ENCODE measurements around the gene NCEH1. TPM values are rescaled to one million over a fixed set of nuclear protein-coding genes. Genes with fewer than 3 reads are reported as not detected.

NCEH1 gene
- total and polyA plus RNA-seq, 2 experiments from 2014 or later: 3.2 to 8.0 TPM

DNA sequence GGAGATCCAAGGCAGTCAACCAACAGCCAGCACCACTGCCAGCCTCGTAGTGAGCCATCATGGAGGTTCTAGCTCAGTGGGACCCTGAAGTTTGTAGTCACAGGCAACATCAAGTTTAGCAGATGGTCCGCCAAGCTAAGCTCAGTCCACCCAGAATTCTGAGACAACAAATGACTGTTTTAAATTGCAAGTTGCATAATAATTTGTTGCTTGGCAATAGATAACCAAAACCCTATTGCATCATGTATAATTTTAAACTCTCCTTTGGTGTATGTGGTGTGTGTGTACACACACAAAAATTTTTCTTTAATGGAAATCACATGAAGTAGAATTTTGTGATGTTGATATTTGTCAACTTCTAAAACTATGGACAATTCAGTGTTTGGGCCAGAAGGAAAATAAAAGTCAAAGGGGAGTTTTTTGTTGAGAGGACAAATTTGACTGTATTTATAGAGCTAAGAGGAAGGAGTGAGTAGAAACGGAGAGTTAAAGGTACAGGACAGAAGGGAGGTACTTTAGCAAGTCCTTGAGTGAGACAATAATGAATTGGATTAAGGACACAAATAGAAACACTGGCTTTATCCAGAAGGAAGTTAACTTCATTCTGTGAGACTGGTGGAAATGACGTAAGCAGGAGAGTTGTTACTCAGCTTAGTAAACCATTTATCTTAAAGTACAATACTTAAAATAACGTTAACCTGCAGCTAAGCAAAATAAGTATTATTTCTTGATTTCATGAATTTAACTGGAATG lies 83.6 kb downstream of the NCEH1 start:
- no peaks in the 10 kb centered on the region for H3K9me3 ChIP-seq (ENCODE audit: low read depth)
- no peaks in the 10 kb centered on the region for H3K4me1 ChIP-seq (ENCODE audit: low read depth)
- peak in 1 of 2 donors; percentile 80 for DNase-seq (ENCODE audit: low read depth in 1 of 2, low spot score in 1 of 2)
- no peak overlapping the region for H3K4me3 ChIP-seq
- H3K36me3 ChIP-seq: no peaks in the 10 kb centered on the region
- no peak overlapping the region for H3K27ac ChIP-seq
- no peaks in the 10 kb centered on the region for H3K27me3 ChIP-seq
- TF ChIP-seq, protein P1, sequence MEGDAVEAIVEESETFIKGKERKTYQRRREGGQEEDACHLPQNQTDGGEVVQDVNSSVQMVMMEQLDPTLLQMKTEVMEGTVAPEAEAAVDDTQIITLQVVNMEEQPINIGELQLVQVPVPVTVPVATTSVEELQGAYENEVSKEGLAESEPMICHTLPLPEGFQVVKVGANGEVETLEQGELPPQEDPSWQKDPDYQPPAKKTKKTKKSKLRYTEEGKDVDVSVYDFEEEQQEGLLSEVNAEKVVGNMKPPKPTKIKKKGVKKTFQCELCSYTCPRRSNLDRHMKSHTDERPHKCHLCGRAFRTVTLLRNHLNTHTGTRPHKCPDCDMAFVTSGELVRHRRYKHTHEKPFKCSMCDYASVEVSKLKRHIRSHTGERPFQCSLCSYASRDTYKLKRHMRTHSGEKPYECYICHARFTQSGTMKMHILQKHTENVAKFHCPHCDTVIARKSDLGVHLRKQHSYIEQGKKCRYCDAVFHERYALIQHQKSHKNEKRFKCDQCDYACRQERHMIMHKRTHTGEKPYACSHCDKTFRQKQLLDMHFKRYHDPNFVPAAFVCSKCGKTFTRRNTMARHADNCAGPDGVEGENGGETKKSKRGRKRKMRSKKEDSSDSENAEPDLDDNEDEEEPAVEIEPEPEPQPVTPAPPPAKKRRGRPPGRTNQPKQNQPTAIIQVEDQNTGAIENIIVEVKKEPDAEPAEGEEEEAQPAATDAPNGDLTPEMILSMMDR (IDR thresholded peaks at IDR 0.05; ENCODE audit: low read depth, low read length): no peak

DNA sequence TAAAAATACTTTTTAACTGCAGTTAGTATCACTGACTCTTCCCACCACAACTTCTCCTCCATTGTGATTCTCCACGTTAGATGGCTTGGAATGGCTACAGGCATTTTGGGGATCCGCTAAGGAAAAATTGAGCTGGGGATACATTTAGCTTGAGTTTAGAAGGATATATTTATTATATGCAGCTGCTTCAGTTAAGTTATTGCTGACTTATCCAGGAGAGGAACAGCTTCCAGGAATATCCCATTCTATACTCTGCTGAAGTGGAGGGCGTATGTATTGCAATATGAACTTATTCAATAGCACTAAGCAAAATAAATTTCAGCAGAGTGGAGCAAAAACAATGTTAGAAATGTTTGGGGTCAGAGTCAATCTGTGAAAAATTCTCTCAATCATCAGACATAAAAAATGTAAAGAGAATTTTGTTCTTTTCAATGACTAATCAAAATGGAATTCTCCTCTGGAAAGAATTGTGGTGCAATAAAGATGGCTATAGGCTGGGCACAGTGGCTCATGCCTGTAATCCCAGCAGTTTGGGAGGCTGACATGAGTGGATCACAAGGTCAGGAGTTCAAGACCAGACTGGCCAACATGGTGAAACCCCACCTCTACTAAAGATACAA lies 84.7 kb downstream of the NCEH1 start:
- H3K36me3 ChIP-seq: no peaks in the 10 kb centered on the region
- no peaks in the 10 kb centered on the region for H3K4me1 ChIP-seq (ENCODE audit: low read depth)
- H3K4me3 ChIP-seq: no peak overlapping the region
- H3K9me3 ChIP-seq (ENCODE audit: low read depth): no peaks in the 10 kb centered on the region
- no peaks in the 10 kb centered on the region for H3K27me3 ChIP-seq
- peak in 1 of 2 donors; percentile 75 for DNase-seq (ENCODE audit: low read depth in 1 of 2, low spot score in 1 of 2)
- TF ChIP-seq, protein P1 (IDR thresholded peaks at IDR 0.05; ENCODE audit: low read depth, low read length): no peak
- H3K27ac ChIP-seq: no peak overlapping the region

DNA sequence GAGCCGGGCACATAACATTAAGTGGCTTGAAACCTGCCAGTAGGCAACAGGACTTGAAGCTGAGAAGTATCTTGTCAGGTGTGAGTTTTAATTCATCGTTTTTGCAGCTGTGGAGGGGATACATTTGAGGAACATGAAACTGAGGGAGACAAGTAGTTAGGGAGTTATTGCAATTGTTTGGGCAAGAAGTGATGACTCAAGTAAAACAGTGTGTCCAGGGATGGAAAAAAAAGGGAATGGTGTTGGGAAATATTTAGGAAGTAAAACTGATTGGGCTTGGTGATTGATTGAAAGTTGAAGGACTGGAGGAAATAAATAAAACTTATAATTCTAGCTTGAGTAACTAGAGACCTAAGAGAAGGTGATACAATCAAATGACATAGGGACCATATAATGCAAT lies 85.5 kb downstream of the NCEH1 start:
- Histone ChIP-seq H3K4me3 (no peak overlapping the region), H3K4me1 (ENCODE audit: low read depth) (no peaks in the 10 kb centered on the region), H3K36me3 (no peaks in the 10 kb centered on the region), H3K27me3 (no peaks in the 10 kb centered on the region), H3K9me3 (ENCODE audit: low read depth) (no peaks in the 10 kb centered on the region), H3K27ac (no peak overlapping the region)
- TF ChIP-seq, protein P1 (IDR thresholded peaks at IDR 0.05; ENCODE audit: low read depth, low read length): no peak
- DNase-seq (ENCODE audit: low read depth in 1 of 2, low spot score in 1 of 2): peak in 1 of 2 donors; percentile 56

DNA sequence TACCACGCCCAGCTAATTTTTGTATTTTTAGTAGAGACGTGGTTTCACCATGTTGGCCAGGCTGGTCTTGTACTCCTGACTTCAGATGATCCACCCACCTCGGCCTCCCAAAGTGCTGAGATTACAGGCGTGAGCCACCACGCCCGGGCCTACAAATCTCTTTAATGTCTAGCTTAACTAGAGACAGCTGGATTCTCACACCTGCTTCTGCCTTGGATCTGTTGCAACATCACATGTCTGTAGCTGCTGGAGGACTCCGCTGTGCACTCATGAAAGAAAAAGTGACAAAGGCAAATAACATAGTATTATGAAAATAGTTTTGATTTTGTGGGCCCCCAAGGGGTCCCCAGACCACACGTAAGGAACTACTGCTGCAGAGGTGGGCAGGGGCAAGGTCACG lies 85.9 kb downstream of the NCEH1 start:
- no peak overlapping the region for H3K4me3 ChIP-seq
- no peak for DNase-seq (ENCODE audit: low read depth in 1 of 2, low spot score in 1 of 2)
- no peaks in the 10 kb centered on the region for H3K27me3 ChIP-seq
- TF ChIP-seq, protein P1 (IDR thresholded peaks at IDR 0.05; ENCODE audit: low read depth, low read length): no peak
- no peak overlapping the region for H3K27ac ChIP-seq
- no peaks in the 10 kb centered on the region for H3K9me3 ChIP-seq (ENCODE audit: low read depth)
- H3K4me1 ChIP-seq (ENCODE audit: low read depth): no peaks in the 10 kb centered on the region
- H3K36me3 ChIP-seq: no peaks in the 10 kb centered on the region

DNA sequence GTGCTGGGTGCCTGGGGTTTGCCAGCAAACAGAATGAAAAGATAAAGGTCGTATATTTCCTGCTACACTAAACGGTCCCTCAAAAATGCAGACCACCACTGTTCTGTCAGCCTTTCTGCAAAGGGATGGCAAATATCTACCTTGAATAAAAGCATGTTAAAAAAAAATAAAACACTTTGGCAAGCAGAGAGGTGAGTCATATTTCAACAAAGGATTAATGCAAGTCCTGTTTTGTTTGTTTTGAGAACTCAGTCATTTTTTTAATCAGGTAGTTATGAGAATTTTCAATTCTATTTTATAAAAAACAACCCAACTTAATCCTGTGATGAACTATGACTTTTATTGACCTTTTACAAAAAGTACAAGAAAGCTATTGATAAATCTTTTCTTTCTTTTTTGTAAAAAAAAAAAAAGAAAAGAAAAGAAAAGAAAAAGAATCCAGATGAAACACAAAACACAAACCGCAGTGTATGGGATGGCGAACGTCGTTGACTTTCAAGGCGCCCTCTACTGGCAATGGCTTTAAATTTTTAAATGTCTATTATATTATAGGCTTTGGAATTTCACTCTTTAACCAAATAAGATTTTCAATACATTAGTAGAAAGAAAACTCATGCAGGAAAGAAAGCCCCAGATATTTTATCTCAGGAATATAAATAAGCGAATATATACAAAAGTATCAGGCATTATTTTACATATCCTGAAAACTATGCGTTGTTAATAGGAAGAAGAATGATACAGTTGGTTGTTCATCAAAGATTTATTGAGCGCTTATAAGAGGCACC lies 87.8 kb downstream of the NCEH1 start:
- Histone ChIP-seq H3K36me3 (no peaks in the 10 kb centered on the region), H3K4me3 (no peak overlapping the region), H3K27me3 (no peaks in the 10 kb centered on the region), H3K4me1 (ENCODE audit: low read depth) (no peaks in the 10 kb centered on the region), H3K9me3 (ENCODE audit: low read depth) (no peaks in the 10 kb centered on the region), H3K27ac (no peak overlapping the region)
- TF ChIP-seq, protein P1 (IDR thresholded peaks at IDR 0.05; ENCODE audit: low read depth, low read length): peak; percentile 69
- peak; percentile 50 to 70 for DNase-seq (ENCODE audit: low read depth in 1 of 2, low spot score in 1 of 2)
